ENCODE data around the gene FABP2. TPM values are rescaled to one million over a fixed set of nuclear protein-coding genes. Genes with fewer than 3 reads are reported as not detected.
"Not testable (repeated sequence)": the region's sequence is repeated elsewhere in the genome, so short reads cannot be mapped to it uniquely, and the experiment has no call there.

FABP2 gene
- total RNA-seq, 2 experiments from 2014 or later, result not detected

DNA sequence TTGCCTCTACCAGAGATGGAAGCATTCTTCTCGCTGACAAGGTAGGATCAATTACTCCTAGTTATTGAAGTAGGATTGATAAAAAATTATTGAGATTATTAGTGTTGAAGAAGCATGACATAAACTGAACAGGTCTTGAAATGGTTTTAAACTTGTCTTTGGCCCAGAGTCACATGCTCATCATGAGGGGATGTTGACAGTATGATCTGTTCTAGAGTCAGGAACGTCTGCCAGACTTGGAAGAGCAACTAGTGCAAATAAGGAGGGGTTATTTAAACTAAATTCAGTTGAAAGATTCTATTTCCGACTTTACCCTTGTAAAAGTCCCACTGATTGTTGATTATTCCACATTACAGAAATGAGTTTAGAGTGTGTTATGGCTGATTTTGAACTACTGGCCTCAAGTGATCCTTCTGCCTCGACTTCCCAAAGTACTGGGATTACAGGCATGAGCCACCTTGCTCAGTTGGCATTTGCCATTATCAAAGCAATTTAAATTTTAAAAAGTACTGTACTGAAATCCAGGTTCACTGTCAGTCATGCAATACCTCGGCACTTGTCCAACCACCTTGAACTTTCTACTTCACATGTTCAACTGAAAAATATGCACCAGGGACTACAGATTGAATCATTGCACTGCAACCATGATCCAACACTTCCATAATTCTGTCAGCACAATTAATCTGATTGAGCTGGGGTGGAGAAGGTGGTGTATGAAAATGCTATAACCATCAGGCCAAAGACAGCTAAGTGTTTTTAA lies 19.7 kb downstream of the FABP2 start:
- no peaks in the 10 kb centered on the region for H3K9me3 Mint-ChIP-seq
- H3K4me3 Mint-ChIP-seq, result peak overlapping the region; percentile 96
- peaks cover 33% of the 10 kb centered on the region for H3K4me1 Mint-ChIP-seq
- peaks cover 21% of the 10 kb centered on the region for H3K36me3 Mint-ChIP-seq (ENCODE audit: low read depth)
- no peak for DNase-seq
- ChIA-PET CTCF (no interaction called here), POLR2A (no interaction called here)
- H3K27ac Mint-ChIP-seq, result no peak overlapping the region
- H3K27me3 Mint-ChIP-seq, result peaks cover 9% of the 10 kb centered on the region

DNA sequence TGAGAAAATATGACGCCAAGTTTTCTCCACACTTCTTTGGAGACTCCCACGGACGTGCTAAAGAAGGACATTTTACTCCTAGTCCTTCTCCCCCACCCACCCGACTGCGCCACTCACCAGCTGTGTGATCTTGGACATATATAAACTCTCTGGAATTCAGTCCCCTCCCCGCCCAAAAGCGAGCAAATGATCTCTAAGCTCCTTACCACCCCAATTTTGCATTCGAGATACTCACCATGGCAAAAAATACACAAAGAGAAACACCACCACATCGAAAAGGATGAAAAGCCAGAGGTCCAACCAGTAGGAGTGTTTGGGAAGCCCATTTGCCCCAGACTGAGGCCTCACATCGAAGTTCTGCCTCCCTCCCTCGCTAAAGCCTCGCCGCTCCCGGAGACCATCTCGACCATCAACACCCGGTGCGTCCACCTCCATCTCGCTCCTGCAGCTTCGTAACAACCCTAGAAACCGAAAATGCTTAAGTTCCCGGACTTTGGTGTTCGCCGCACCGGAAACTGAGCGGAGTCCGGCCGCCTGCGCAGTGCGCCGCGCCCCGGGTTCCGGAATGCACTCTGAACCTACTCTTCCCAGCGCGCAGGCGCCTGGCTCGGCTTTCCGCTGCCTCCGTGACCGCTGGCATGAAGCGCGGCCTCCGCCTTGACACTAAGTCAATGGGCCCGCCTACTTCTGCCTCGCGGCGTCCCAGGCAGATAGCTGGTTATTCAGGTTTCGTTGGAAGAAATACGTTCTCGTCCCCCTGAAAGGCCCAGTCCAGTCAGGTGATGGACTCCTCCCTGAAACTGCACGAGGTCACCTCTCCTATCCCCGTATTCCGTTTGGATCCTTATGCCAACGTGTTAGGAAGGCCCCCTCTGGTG lies 21.6 kb downstream of the FABP2 start:
- POLR2A ChIA-PET, result interaction anchor here (1.2 kb wide), 1 partner anchor 88 kb away, joined by 5 read pairs; the partner anchor contains the start of gene USP53
- Mint-ChIP-seq H3K4me3 (peak overlapping the region; percentile 96), H3K36me3 (ENCODE audit: low read depth) (peaks cover 31% of the 10 kb centered on the region), H3K9me3 (no peaks in the 10 kb centered on the region), H3K27me3 (peaks cover 2% of the 10 kb centered on the region), H3K4me1 (peaks cover 36% of the 10 kb centered on the region), H3K27ac (peak overlapping the region; percentile 98)
- DNase-seq, result peak; percentile 93
- CTCF ChIA-PET, result interaction anchor here (0.8 to 2.1 kb wide), 3 partner anchors 8 to 461 kb away, joined by 3 to 9 read pairs (median 3); no protein-coding TSS in a partner anchor

DNA sequence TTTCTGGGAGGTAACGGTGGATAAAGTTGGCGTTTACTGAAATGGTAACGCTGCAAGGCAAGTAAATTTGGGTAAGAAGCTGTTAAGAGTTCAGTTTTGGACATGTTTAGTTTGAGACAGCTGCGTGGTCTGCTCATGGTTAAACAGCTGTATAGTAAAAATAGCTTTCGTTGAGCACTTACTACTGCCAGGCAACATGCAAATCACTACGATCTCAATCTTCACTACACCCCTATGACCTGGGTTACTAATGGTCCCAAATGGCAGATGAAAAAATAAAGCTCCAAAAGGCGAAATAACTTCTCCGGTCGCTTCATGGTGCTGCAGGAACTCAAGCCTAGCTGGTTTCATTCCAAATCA lies 22.2 kb downstream of the FABP2 start:
- DNase-seq, result peak; percentile 7
- peaks cover 36% of the 10 kb centered on the region for H3K4me1 Mint-ChIP-seq
- peak overlapping the region; percentile 98 for H3K27ac Mint-ChIP-seq
- H3K9me3 Mint-ChIP-seq, result no peaks in the 10 kb centered on the region
- ChIA-PET POLR2A (interaction anchor here (1.2 kb wide), 1 partner anchor 87 kb away, joined by 5 read pairs; the partner anchor contains the start of gene USP53), CTCF (interaction anchor here (0.8 to 2.1 kb wide), 4 partner anchors 8 to 460 kb away, joined by 3 to 9 read pairs (median 3); no protein-coding TSS in a partner anchor)
- H3K36me3 Mint-ChIP-seq (ENCODE audit: low read depth), result peaks cover 31% of the 10 kb centered on the region
- H3K4me3 Mint-ChIP-seq, result peak overlapping the region; percentile 96
- peaks cover 2% of the 10 kb centered on the region for H3K27me3 Mint-ChIP-seq

DNA sequence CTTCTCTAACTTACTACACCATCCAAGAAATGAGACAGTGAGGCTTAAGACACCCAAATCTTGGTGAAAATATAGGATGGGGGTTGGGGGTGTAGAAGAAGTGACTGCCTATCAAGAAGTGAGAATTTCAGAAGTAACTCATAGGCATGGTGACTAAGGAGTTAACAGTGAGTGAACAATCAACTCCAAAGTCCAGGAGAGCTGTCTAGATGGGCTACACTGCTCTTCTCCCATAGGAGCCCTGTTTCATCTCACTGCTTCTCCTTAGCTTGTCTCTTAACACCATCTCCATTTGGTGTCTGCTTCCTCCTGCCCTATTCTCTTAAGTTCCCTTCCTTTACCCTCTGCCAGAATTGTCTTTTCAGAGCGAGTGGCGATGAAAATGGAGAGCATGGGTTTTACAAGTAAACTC lies 22.7 kb downstream of the FABP2 start:
- Mint-ChIP-seq H3K9me3 (no peaks in the 10 kb centered on the region), H3K4me1 (peaks cover 36% of the 10 kb centered on the region), H3K4me3 (peak overlapping the region; percentile 96), H3K36me3 (ENCODE audit: low read depth) (peaks cover 31% of the 10 kb centered on the region), H3K27ac (peak overlapping the region; percentile 98), H3K27me3 (no peaks in the 10 kb centered on the region)
- CTCF ChIA-PET, result interaction anchor here (0.8 to 0.9 kb wide), 3 partner anchors 13 to 460 kb away, joined by 3 read pairs; no protein-coding TSS in a partner anchor
- POLR2A ChIA-PET, result interaction anchor here (1.2 kb wide), 1 partner anchor 87 kb away, joined by 5 read pairs; the partner anchor contains the start of gene USP53
- DNase-seq, result peak; percentile 7

DNA sequence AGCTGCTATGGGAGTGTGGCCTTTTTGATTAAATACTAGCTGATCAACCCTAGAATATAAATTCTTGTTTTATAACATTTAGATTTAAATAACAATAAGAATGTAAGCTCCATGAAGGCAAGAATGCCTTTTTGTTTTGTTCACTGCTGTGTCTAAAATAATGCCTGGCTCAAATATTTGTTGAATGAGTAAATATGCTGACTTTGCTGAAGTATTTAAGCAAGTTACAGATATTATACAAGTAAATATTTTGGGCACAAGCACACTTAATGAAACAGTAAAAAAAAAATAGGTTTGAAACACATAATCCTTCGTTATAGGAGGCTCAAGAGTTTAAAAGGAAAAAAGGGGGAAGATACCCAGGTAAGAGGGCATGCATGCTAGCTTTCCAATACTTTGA lies 24.1 kb downstream of the FABP2 start:
- Mint-ChIP-seq H3K9me3 (no peaks in the 10 kb centered on the region), H3K36me3 (ENCODE audit: low read depth) (peaks cover 33% of the 10 kb centered on the region), H3K4me1 (peaks cover 36% of the 10 kb centered on the region), H3K27me3 (no peaks in the 10 kb centered on the region), H3K27ac (no peak overlapping the region), H3K4me3 (peak overlapping the region; percentile 96)
- no peak for DNase-seq
- ChIA-PET CTCF (interaction anchor here (1.0 kb wide), 1 partner anchor 253 kb away, joined by 3 read pairs; no protein-coding TSS in a partner anchor), POLR2A (no interaction called here)

DNA sequence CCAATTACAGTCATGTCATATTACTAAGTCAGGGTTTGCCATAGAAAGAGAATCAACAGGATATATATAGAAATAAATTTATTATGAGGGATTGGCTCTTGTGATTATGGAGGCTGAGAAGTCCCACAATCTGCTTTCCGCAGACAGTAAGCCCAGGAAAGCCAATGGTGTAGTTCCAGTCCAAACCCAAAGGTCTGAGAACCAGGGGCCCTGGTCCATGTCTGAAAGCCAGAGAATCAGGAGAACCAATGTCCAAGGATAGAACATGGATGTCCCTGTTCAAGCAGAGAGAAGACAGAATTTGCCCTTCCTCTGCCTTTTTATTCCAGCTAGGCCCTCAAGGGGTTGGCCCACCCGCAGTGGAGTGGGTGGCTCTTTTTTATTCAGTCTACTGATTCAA lies 25.6 kb downstream of the FABP2 start:
- Mint-ChIP-seq H3K4me3 (no peak overlapping the region), H3K9me3 (no peaks in the 10 kb centered on the region), H3K4me1 (peaks cover 28% of the 10 kb centered on the region), H3K36me3 (ENCODE audit: low read depth) (peaks cover 34% of the 10 kb centered on the region), H3K27ac (no peak overlapping the region), H3K27me3 (no peaks in the 10 kb centered on the region)
- CTCF ChIA-PET, result no interaction called here
- no peak for DNase-seq
- POLR2A ChIA-PET, result no interaction called here

DNA sequence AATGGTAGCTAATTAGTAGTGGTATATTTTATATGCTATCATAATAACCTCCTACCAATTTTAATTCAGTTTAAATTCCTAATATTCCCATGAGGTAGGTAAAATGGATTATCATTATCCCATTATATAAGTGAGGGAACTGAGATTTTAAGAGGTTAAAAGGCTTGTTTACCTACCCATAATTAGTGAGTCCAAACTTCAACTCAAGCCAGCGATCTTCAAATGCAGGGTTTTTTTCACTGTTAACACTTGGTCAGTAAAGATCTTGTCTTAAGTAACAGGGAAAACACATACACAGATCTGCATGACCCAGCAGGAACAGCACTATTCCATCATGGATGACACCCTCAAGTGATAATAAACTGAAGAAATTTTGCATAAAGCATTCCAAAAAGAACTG lies 31.3 kb downstream of the FABP2 start:
- ChIA-PET CTCF (no interaction called here), POLR2A (no interaction called here)
- Mint-ChIP-seq H3K9me3 (no peaks in the 10 kb centered on the region), H3K4me1 (peaks cover 3% of the 10 kb centered on the region), H3K4me3 (no peak overlapping the region), H3K27me3 (no peaks in the 10 kb centered on the region), H3K27ac (no peak overlapping the region), H3K36me3 (ENCODE audit: low read depth) (peaks cover 4% of the 10 kb centered on the region)
- no peak for DNase-seq

DNA sequence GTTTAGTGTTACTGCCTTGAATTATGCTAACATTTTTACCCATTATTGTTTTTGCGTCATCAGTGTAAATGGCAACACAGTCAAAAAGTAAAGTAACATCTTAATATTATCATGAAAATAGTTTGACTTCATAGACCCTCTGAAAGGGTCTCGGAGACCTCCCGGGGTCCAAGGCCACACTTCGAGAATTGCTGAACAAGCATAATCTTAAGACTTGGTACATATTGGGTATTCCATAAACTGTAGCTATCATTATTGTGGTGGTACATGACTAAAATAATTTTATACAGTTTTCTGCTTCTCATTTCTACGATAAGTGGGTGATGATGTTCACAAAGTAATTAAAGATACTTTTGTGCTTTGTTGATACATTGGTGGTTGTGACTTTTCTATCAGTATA lies 32.6 kb downstream of the FABP2 start:
- no peaks in the 10 kb centered on the region for H3K27me3 Mint-ChIP-seq
- H3K36me3 Mint-ChIP-seq (ENCODE audit: low read depth), result peaks cover 6% of the 10 kb centered on the region
- no peaks in the 10 kb centered on the region for H3K9me3 Mint-ChIP-seq
- no peak for DNase-seq
- no peak overlapping the region for H3K4me3 Mint-ChIP-seq
- POLR2A ChIA-PET, result no interaction called here
- CTCF ChIA-PET, result no interaction called here
- peaks cover 11% of the 10 kb centered on the region for H3K4me1 Mint-ChIP-seq
- no peak overlapping the region for H3K27ac Mint-ChIP-seq

DNA sequence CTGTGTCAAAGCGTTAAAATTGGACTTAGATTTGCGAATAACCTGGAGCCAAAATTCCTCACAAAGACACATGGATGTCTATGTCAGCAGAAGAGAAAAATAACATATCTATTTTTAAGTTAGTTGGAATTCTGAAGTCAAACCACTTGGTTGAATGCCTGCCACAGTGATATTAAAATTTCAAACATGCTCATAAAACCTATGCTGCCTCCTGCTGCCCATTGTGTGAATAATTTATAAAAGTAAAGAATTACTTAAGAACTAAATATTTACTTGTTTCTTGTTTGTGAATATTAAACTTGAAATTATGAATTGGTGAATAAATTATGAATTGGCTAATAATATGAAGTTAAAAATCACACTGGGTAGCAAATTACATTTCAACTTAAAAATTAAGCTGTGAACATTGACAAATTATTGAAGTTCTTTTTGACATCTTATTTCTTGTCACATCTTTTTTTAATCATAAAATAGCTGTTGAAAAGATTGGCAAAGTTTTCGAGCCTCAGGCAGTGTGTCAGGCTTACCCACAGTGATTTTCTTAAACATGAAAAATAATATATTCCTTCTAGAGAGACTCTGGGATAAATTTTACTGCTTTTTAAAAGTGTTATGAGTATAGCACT lies 35.4 kb downstream of the FABP2 start:
- H3K27me3 Mint-ChIP-seq, result no peaks in the 10 kb centered on the region
- POLR2A ChIA-PET, result interaction anchor here (0.5 kb wide), 1 partner anchor 314 kb away, joined by 3 read pairs; no protein-coding TSS in a partner anchor
- CTCF ChIA-PET, result interaction anchor here (0.7 kb wide), 1 partner anchor 13 kb away, joined by 3 read pairs; no protein-coding TSS in a partner anchor
- peaks cover 13% of the 10 kb centered on the region for H3K4me1 Mint-ChIP-seq
- no peak overlapping the region for H3K27ac Mint-ChIP-seq
- H3K9me3 Mint-ChIP-seq, result no peaks in the 10 kb centered on the region
- peaks cover 1% of the 10 kb centered on the region for H3K36me3 Mint-ChIP-seq (ENCODE audit: low read depth)
- no peak overlapping the region for H3K4me3 Mint-ChIP-seq
- peak; percentile 48 for DNase-seq

DNA sequence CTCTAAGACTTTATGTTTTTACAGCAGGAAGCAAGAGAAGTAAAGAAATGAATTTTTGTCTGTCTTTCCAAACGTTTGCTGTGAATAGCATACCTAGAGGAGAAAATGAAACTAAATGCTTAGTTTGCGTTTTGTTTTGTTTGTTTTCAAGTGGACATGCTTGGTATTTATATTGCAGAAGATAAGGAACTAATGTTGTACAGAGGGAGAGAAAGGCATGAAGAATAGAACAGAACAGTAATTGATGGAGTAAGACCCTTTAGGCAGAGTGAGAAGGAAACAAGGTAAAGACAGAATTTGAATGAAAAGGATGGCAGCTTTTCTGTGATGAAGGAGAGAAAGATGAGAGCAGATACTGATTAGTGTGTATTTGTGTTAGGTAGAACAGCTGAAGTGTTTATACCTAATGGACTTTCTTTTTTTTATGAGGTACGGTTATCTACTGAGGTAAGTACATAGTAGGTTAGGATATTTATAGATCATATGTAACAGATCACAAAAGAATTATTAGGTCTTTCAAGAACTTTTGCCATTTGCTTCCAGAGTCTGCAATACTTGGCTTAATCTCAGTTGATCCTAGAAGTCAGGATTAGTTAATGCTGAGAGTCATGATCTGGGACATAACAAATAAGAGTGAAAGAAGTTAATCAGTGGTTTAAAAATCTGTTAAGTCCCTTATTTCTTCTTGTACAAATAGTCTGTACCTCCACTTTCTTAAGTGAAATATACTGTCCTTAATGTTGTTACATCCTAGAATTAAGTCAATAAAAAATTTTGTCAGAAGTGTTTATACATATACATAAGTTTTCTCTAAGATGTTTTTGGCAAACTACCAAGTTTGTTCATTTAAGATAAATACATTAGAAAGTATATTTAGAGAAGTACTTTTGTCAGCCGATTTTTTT lies 36.8 kb downstream of the FABP2 start:
- no peaks in the 10 kb centered on the region for H3K9me3 Mint-ChIP-seq
- H3K4me1 Mint-ChIP-seq, result peaks cover 17% of the 10 kb centered on the region
- H3K27me3 Mint-ChIP-seq, result no peaks in the 10 kb centered on the region
- peak overlapping the region; percentile 77 for H3K27ac Mint-ChIP-seq
- CTCF ChIA-PET, result no interaction called here
- no peak for DNase-seq
- H3K36me3 Mint-ChIP-seq (ENCODE audit: low read depth), result peaks cover 10% of the 10 kb centered on the region
- H3K4me3 Mint-ChIP-seq, result peak overlapping the region; percentile 64
- POLR2A ChIA-PET, result no interaction called here

DNA sequence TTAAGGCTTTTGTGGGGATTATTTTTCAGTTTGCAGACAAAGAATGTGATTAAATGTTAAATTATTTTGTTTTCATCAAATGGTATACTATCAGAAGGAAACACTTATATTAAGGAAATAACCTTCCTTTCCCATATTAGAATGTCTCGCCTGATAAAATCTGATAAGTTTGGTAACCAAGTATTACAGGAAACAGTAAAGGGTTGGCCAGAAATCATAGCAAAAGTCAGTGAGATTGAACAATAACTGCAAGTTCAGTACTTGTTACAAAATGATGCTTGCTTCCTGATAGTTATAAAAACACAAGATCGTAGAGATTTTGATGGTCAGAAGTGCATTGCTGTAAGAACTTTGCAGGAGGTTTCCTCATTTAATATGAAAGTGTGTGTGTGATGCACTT lies 40.5 kb downstream of the FABP2 start:
- no peaks in the 10 kb centered on the region for H3K27me3 Mint-ChIP-seq
- no peak overlapping the region for H3K4me3 Mint-ChIP-seq
- CTCF ChIA-PET, result no interaction called here
- H3K4me1 Mint-ChIP-seq, result peaks cover 19% of the 10 kb centered on the region
- peaks cover 13% of the 10 kb centered on the region for H3K36me3 Mint-ChIP-seq (ENCODE audit: low read depth)
- POLR2A ChIA-PET, result interaction anchor here (0.6 kb wide), 1 partner anchor 22 kb away, joined by 3 read pairs; no protein-coding TSS in a partner anchor
- peaks cover 2% of the 10 kb centered on the region for H3K9me3 Mint-ChIP-seq
- no peak for DNase-seq
- no peak overlapping the region for H3K27ac Mint-ChIP-seq

DNA sequence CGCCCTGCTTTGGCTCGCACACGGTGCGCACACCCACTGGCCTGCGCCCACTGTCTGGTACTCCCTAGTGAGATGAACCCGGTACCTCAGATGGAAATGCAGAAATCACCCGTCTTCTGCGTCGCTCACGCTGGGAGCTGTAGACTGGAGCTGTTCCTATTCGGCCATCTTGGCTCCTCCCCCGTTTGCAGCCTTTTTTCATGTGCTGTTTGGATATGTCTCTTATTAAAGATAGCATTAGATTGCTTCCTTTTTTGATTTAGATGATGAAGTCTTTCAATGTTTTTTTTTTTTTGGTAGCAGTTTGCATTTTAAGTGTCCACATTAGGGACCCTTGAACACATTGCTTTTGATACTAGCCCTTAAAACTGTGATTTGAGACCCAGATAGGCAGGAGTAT lies 42.0 kb downstream of the FABP2 start:
- CTCF ChIA-PET, result interaction anchor here (1.5 kb wide), 1 partner anchor 11 kb away, joined by 3 read pairs; no protein-coding TSS in a partner anchor
- POLR2A ChIA-PET, H3K4me3 Mint-ChIP-seq, DNase-seq, H3K27ac Mint-ChIP-seq, H3K27me3 Mint-ChIP-seq, H3K9me3 Mint-ChIP-seq: not testable (repeated sequence)
- Mint-ChIP-seq H3K36me3 (ENCODE audit: low read depth) (peaks cover 12% of the 10 kb centered on the region), H3K4me1 (peaks cover 11% of the 10 kb centered on the region)
